NCI-H2196 treated with DMSO at 0.1 percent for 48 hours (cell line): Measurements from ENCODE around the gene RFX4.
"Not testable (repeated sequence)": the region's sequence is repeated elsewhere in the genome, so short reads cannot be mapped to it uniquely, and the experiment has no call there.

ENCODE experiments used
- DNase-seq: peaks from one replicate; lab custom pipeline; 2025; ENCODE audit not compliant: unreplicated experiment; lab: John Stamatoyannopoulos, UW

RFX4 gene

GRCh38 chr12:106724116-106724515 lies 141.3 kb downstream of the RFX4 start:
- DNase-seq: no peak

GRCh38 chr12:106724934-106725333 lies 142.1 kb downstream of the RFX4 start:
- no peak for DNase-seq

GRCh38 chr12:106726603-106727202 lies 143.9 kb downstream of the RFX4 start:
- DNase-seq: not testable (repeated sequence)

- DNase-seq: no peak
Measured at GRCh38 chr12:106729611-106730010, 146.8 kb downstream of the RFX4 start.

GRCh38 chr12:106732890-106733289 lies 150.1 kb downstream of the RFX4 start:
- no peak for DNase-seq

GRCh38 chr12:106733660-106734059 lies 150.9 kb downstream of the RFX4 start:
- no peak for DNase-seq

- DNase-seq: no peak
Measured at GRCh38 chr12:106736051-106736957, 153.5 kb downstream of the RFX4 start.

- no peak for DNase-seq
Measured at GRCh38 chr12:106739318-106739717, 156.5 kb downstream of the RFX4 start.

- no peak for DNase-seq
Measured at GRCh38 chr12:106739815-106740530, 157.2 kb downstream of the RFX4 start.

- no peak for DNase-seq
Measured at GRCh38 chr12:106740818-106741217, 158.0 kb downstream of the RFX4 start.

- no peak for DNase-seq
Measured at GRCh38 chr12:106741247-106741646, 158.4 kb downstream of the RFX4 start.

- DNase-seq: no peak
Measured at GRCh38 chr12:106743270-106743988, 160.6 kb downstream of the RFX4 start.

- DNase-seq: no peak
Measured at GRCh38 chr12:106744600-106744999, 161.8 kb downstream of the RFX4 start.

- DNase-seq: no peak
Measured at GRCh38 chr12:106745181-106745745, 162.5 kb downstream of the RFX4 start.

GRCh38 chr12:106747973-106748436 lies 165.2 kb downstream of the RFX4 start:
- no peak for DNase-seq

GRCh38 chr12:106750524-106750923 lies 167.7 kb downstream of the RFX4 start:
- DNase-seq: no peak

- DNase-seq: no peak
Measured at GRCh38 chr12:106753526-106753925, 170.7 kb downstream of the RFX4 start.

GRCh38 chr12:106754331-106754730 lies 171.5 kb downstream of the RFX4 start:
- no peak for DNase-seq

- no peak for DNase-seq
Measured at GRCh38 chr12:106757623-106758348, 175.0 kb downstream of the RFX4 start.
